GM21528 (cell line): ENCODE data around the gene SLC15A1.
A peak's percentile ranks its signal among the peaks of the same experiment; 100 is the strongest.
"Not testable (repeated sequence)": the region's sequence is repeated elsewhere in the genome, so short reads cannot be mapped to it uniquely, and the experiment has no call there.

ENCODE experiments used
- ATAC-seq: cut with Tn5 transposase; IDR thresholded peaks from one replicate; pipeline ENCODE4 v1.9.1; 2021; ENCODE audit warnings: mild to moderate bottlenecking, moderate library complexity; ENCODE audit not compliant: unreplicated experiment, low FRiP score

SLC15A1 gene

DNA sequence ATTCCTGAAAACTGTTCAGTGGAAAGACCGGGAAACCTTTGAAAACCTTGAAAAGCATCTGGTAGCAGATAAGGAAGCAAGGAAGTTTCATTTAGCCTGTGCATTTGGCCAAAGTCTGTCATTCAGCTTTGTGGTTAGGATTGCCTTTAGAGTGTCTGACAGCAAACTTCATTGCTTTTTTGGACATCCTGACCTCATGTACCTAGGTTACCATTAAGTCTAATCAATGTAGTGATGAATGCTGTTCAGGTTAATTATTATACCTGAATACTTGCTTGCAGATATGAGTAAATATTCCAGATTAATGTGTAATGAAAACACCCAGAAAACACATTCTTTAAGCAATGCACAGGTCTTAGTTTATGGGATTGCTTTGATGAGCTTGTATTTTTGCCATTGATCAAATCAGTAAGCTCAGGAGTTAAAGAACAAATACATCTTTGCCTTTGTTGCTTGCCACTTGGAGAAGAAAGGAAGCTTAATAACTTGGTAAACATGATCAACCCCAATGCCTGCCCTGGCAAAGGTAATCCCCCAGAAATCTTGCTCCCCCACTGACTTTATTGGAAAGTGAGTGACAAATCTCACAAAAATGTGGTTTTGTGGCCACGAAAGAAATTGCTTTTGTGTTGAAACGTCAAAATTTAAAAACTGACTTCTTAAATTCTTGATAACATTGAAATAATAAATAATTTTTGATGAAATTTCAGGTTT, 87.4 kb downstream of the SLC15A1 start:
- ATAC-seq: no peak

DNA sequence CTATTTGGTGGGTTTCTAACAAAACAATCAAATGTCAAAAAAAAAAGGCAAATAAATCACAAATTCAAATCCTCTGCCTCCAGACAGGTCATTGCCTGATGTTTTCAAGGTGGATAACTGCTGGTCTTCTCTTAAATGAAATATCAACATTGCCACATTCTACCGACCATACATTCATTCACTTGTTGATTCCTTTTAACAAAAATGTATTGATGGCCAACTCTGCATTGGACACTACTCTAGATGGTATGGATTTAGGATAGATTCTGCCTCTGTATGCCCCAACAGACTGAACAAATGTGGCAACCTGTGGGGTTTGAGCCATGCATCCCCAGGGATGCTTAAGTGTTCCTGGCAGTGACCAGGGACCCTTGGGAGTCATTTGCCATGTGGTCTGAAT, 88.0 kb downstream of the SLC15A1 start:
- ATAC-seq: no peak

DNA sequence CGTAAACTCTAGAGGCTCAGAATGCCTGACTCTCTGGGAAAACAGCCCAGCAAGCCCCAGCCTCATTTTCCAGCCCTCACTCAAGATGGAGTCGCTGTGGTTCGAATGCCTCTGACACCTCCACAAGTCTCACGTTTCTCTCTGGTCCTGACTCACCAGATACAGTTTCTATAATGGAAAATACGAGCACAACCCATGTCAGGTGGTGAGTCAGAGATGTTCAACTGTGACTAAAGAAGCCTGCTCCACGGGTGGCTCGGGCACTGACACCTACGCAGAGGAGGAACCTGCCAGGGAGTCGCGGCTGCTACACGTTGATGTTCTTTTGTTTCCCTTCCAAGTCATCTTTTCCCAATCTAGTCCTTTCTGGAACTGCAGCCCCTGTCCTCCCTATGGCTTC, 88.4 kb downstream of the SLC15A1 start:
- ATAC-seq: no peak

DNA sequence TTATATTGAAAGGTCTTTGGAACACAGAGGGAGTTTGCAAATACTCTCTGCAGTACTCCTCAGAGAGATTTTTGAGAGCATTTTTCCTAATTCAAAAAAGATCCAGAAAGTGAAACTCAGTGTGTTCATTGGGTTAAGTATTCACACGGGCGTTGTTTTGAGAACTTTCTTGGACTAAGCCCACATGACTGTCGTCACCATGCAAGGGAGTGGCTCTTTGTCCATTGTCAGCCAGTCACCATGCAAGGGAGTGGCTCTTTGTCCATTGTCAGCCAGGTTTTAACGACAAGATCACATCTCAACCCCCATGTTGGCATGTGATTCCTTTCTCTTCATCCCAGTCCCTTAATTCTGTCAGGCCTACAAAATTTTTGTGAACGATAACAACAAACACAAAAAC, 94.3 kb downstream of the SLC15A1 start:
- no peak for ATAC-seq

DNA sequence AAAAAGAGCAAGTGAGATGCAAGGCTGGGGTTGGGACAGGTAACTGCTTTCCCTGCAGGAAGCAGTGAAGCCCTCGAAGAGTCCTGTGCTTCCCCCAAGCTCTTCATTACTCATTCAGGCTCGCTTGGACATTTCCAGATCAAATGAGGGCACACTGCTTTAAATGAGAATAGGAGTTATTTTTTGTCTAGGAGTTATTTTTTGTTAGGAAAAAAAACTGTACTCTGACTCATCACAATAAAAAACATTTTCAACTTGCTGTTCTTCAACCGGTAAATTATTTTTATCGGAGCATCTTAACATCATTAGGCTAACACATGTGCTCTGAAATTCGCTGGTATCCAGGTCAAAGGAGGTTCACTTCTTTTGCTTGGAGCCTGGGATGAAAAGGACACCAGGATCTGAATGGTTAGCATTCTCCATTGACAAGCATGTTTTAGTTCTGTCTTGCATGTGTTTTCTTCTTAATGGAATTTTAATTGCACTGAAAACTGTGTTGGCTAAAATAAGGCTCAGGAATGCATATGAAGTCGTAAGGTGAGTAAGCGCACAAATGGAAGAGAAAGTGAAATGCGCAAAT, 94.9 kb downstream of the SLC15A1 start:
- ATAC-seq: no peak

DNA sequence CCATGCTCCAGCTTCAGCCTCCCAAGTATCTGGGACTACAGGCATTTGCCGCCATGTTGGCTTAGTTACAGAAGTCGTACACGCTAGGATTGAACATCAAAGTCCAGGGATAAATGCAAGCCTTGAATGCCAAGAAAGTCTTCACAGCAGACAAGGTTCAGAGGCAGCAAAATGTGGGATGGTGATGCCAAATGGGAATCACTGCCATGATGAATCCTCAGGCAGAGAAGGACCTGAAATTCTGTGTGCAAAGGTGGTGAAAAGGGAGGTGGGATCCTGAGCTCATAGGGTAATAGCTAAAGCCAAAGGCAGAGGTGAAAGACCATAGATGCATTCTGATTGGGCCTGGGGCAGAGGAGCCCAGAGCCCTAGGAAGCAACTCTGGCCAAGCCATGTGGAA, 96.2 kb downstream of the SLC15A1 start:
- no peak for ATAC-seq

DNA sequence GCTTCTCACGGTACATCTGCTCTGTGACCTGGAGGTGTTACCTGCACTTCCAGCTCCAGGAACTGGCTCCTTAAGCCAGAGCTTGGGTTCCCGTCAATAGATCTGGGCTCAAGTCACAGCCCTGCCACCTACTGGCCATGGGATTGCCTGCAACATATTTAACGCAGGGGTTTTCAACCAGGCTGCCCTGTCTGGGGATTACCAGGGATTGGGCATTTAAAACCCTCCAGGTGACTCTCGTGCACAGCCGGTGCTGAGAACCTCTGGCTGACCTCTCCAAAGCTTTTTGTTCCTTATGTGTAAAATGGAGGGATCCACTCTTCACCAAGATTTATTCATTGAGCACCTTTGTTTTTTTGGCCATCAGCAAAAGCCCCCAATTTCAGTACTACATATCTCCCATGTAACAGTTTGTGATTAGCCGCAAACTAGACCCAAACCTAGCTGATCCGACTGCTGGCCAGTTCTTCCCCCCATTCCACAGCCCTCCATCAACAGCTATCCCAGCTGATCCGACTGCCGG, 98.9 kb downstream of the SLC15A1 start:
- ATAC-seq: peak; percentile 96

DNA sequence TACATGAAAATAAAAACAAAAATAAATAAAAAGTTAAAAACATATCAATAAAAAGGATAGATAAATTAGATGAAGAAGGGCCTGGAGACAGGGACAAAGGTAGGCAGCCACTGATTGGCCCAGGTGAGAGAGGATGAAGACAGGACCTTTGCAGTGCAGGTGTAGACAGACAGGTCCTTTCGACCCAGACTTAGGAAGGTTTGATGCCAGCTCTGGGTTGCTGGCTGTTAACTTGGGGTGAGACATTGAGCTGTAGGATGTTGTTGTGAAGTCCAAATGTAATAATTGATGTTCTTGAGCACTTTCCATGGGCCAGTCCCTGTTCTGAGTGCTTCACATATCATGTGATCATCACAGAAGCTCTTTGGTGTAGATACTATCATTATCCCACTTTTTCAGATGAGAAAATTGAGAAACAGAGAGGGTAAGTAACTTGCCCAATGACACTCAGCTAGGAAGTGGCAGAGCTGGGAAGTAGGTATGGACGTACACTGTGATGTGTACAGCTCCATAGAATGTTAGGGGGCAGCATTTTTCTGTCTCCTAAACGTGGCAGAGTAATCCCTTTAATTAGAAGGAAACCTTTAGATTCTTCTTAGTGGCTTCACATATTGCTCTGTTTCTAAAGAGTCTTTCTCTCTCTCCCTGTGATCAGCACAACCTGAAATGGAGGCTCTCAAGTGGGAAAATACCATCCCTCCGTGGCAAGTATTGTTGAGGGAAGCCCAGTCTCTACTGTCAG, 99.6 kb downstream of the SLC15A1 start:
- ATAC-seq: no peak

DNA sequence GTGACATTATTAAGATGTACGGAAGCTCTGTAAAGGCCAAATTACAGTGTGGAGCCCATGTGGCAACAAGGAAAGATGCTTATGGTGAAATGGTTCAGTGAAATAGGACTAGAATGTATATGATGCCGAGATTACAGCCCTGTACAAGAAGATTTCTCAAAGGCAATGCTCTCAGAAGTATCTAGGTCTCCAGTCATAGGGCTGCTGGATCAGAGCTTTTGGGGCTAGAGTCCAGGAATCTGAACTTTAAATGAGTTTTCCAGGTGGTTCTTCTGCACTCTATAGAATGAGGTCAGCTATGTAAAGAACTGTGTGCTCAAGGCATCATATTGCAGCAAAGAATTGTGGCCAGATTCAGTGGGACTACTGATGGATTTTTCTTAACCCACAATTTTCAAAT, 100.2 kb downstream of the SLC15A1 start:
- no peak for ATAC-seq

DNA sequence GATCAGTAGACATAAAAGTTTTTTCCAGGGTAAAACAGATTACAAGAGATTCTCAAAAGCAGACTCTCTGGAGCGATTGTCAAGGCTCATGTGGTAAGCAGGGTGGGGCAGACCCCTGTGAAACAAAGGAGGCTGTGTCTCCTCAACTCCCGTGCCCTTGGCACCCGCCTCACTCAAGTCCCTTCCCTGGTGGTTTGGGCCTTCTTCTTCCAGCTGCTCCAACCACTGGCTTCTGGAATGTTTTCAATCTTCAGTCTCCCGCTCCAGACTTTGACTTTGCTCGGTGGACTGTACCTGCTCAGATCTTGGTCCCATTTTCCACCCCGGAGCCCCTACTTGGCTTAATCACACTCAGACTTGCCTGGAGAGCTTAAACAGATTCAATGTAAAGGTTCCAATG, 100.7 kb downstream of the SLC15A1 start:
- ATAC-seq: no peak

DNA sequence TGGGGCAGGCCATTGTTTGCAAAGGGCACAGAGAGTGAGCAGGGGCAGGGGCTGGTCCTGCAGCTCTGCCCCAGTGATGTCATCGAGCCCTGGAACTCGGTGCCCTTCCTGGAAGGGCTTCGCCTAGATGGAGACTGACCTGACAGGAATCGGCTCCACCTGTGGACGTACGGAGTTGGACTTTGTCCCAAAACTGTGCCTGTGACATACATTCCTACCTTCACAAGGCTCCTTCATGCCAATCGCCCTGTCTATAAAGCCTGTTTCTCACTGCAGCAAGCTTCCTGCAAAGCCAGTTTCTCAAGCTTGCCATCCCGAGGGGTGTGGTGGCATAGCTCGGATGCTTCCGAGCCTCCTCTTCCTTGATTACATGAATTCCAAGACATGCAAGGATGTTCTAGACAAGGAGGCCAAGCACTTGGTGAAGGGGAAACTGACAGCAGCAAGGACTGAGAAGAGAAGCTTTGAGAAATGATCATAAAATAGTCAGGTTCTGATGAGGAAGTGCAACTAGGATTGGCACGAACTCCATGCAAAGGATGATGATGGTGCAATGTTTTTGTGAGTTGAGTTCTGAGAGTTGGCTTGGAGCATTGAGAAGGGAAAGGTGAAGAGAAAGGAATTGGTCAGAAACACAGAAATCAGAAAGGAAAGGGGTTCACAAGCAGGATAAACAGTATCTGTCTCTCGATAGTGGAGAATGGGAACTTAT, 101.9 kb downstream of the SLC15A1 start:
- no peak for ATAC-seq

DNA sequence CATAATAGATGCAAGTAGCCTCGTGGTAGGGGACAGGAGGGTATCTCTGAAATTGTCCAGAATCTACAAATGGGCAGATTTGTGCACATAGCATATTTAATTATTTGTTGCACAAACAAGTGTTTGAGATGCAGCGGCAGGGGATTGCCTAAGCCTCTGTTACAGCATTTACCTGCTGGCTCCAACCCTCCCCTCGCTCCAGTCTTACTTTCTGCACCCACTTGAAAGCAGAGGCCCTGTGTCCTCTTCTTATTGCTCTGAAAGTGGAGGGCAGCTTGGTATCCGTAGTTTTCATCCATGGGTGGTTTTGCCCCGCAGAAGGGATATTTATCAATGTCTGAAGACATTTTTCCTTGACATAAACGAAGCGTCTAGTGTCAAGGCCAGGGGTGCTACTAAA, 102.6 kb downstream of the SLC15A1 start:
- ATAC-seq: no peak

DNA sequence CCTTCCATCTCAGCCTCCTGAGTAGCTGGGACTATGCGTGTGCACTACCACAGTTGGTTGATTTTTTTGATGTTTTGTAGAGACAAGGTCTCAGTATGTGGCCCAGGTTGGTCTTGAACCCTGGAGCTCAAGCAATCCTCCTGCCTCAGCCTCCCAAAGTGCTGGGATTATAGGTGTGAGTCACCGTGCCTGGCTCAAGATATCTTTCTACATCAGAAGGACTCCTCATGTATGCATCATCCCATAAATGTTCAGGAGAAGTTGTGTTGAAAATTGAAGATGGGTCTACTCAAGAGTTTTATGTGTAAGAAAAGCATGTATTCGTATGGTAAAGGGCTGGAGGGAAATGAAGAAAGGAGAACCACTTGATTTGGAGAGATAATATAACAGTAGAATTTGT, 103.8 kb downstream of the SLC15A1 start:
- no peak for ATAC-seq

DNA sequence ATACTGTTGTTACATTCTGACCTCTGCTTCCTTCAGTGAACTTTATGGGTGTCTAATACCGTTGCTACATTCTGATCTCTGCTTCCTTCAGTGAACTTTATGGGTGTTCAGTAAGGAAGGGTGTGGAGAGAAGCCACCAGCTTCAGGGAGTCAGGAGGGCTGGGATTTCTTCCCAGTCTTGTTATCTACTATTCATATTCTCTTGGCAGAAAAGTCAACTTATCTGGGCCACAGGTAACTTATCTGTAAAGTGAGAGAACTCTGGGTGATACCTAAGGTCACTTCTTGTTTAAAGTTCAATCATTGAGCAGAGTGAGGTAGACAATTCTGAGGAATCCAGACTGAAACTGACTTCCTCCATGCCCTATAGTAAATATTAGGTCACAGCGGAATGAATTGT, 104.3 kb downstream of the SLC15A1 start:
- ATAC-seq: no peak

DNA sequence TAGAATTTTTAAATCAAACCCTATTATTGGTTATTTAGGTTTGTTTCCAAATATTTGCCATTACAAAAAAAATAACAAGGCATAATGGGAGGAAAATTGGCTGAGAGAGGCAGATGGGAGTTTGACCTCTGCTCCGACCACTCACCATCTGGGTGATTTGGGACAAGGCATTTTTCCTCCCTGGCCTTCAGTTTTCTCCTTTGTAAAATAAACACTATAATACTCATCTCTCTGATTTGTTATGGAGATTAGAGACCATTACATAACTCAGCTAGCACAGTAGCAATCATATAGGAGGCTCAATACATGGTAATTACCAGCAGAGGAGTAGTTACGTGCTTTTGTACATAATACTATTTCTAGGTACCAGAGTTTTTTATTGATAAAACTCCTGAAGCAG, 105.4 kb downstream of the SLC15A1 start:
- no peak for ATAC-seq

DNA sequence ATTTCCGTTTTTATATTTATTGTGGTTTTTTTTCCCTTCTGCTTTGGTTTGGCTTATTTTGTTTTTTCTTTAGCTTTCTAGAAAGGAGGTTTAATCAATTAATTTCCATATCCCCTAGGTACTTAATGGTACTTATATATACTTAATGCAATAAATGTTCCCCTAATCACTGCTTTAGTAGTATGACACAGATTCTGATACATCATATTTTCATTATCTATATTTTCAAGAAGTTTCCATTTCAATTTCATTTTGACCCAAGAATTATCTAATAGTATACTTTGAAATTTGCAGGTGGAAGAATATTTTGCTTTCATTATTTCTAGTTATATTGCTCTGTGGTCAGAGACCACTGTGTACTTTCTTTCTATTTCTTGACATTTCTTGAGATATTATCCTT, 109.0 kb downstream of the SLC15A1 start:
- no peak for ATAC-seq

DNA sequence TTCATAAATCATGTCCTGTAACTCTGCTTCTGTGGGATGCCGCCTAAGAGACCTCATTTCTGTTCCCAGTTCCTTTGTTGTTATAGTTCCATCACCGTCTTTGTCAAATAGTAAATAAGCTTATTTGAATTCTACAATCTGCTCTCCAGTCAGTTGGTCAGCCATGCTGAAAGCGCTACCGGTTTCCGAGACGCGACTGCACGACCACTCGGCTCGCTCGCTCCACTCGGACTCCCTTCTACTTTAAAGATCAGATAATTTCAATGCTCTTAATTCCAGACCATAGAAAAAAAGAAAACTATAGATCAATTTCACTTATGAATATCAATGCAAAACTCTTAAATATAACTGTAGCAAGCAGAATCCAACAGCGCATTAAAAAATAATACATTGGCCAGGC, 111.4 kb downstream of the SLC15A1 start:
- ATAC-seq: no peak

DNA sequence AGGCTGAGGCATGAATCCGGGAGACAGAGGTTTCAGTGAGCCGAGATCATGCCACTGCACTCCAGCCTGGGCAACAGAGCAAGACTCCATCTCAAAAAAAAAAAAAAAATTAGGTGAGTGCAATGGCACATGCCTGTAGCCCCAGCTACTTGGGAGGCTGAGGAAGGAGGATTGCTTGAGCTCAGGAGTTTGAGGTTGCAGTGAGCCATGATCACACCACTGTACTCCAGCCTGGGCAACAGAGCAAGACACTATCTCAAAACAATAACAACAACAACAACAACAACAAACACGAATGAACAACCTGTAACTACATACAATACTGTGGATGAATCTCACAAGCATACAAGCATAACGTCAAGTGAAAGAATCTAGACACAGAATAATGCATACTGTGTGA, 112.7 kb downstream of the SLC15A1 start:
- not testable (repeated sequence) for ATAC-seq

DNA sequence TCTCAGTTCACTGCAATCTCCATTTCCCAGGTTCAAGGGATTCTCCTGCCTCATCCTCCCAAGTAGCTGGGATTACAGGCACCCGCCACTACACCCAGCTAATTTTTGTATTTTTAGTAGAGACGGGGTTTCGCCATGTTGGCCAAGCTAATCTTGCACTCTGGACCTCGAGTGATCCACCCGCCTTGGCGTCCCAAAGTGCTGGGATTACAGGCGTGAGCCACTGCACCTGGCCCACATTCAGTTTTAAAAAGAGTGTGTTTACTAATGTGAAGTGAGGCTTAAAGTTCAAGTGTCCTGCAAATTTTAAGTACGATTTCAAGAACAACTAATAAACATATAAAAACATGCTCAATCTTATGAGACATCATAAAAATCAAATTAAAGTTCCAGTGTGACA, 114.1 kb downstream of the SLC15A1 start:
- not testable (repeated sequence) for ATAC-seq
